ENCODE results near the gene ENAH. TPM values are rescaled to one million over a fixed set of nuclear protein-coding genes. Genes with fewer than 3 reads are reported as not detected.

ENAH gene
- total RNA-seq, 1 donor = 0.52 TPM

GRCh38 chr1:225460021-225460736 is 192.7 kb downstream of the ENAH start:
- Histone ChIP-seq H3K27me3 (ENCODE audit: insufficient read depth, low read length) (no peaks in the 10 kb centered on the region), H3K4me3 (ENCODE audit: low read length) (no peak overlapping the region), H3K4me1 (ENCODE audit: insufficient read depth, low read length) (peaks cover 41% of the 10 kb centered on the region), H3K9me3 (ENCODE audit: low read depth, low read length) (no peaks in the 10 kb centered on the region)

GRCh38 chr1:225458222-225458631 is 194.7 kb downstream of the ENAH start:
- no peaks in the 10 kb centered on the region for H3K9me3 ChIP-seq (ENCODE audit: low read depth, low read length)
- no peak overlapping the region for H3K4me3 ChIP-seq (ENCODE audit: low read length)
- H3K27me3 ChIP-seq (ENCODE audit: insufficient read depth, low read length) = no peaks in the 10 kb centered on the region
- peaks cover 54% of the 10 kb centered on the region for H3K4me1 ChIP-seq (ENCODE audit: insufficient read depth, low read length)

- Histone ChIP-seq H3K4me3 (ENCODE audit: low read length) (no peak overlapping the region), H3K27me3 (ENCODE audit: insufficient read depth, low read length) (no peaks in the 10 kb centered on the region), H3K9me3 (ENCODE audit: low read depth, low read length) (no peaks in the 10 kb centered on the region), H3K4me1 (ENCODE audit: insufficient read depth, low read length) (peaks cover 46% of the 10 kb centered on the region)
Observed at GRCh38 chr1:225454733-225455132, 198.2 kb downstream of the ENAH start.

GRCh38 chr1:225453797-225454648 is 198.9 kb downstream of the ENAH start:
- Histone ChIP-seq H3K4me3 (ENCODE audit: low read length) (no peak overlapping the region), H3K27me3 (ENCODE audit: insufficient read depth, low read length) (no peaks in the 10 kb centered on the region), H3K9me3 (ENCODE audit: low read depth, low read length) (no peaks in the 10 kb centered on the region), H3K4me1 (ENCODE audit: insufficient read depth, low read length) (peaks cover 48% of the 10 kb centered on the region)

DNA sequence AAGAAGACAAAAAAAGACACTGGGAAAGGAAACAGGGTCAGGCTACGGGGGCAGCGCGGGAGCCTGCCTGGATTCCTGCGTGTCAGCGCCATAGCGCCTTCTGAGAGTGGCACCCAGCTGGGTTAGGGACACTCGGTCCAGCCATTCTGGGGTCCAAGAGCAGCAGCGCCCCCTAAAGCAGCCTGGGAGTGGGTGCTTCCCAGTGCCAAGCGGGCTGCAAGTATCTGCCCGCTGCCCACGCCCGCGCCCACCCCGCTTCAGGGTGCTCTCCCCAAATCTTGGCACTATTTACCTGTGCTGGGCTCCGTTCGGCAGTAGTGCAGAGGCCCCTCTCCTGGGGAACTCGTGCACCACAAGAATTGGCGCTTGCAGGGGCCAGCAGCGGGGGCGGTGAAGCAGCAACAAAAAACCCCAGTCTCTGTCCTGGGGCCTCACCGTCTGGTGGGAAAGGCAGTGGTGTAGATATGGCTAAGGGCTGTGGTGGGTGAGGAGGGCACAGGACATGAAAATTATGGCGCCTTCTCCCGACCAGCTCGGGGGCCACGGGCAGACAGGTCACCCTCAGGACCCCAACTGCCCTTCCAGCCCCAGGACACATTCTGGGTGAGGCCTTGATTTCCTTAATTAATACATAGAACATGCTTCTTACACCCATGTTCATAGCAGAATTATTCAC is 200.9 kb downstream of the ENAH start:
- Histone ChIP-seq H3K4me3 (ENCODE audit: low read length) (no peak overlapping the region), H3K9me3 (ENCODE audit: low read depth, low read length) (no peaks in the 10 kb centered on the region), H3K27me3 (ENCODE audit: insufficient read depth, low read length) (no peaks in the 10 kb centered on the region), H3K4me1 (ENCODE audit: insufficient read depth, low read length) (peaks cover 48% of the 10 kb centered on the region)

GRCh38 chr1:225451340-225451739 is 201.6 kb downstream of the ENAH start:
- H3K27me3 ChIP-seq (ENCODE audit: insufficient read depth, low read length) = no peaks in the 10 kb centered on the region
- peaks cover 54% of the 10 kb centered on the region for H3K4me1 ChIP-seq (ENCODE audit: insufficient read depth, low read length)
- H3K4me3 ChIP-seq (ENCODE audit: low read length) = no peak overlapping the region
- H3K9me3 ChIP-seq (ENCODE audit: low read depth, low read length) = no peaks in the 10 kb centered on the region

DNA sequence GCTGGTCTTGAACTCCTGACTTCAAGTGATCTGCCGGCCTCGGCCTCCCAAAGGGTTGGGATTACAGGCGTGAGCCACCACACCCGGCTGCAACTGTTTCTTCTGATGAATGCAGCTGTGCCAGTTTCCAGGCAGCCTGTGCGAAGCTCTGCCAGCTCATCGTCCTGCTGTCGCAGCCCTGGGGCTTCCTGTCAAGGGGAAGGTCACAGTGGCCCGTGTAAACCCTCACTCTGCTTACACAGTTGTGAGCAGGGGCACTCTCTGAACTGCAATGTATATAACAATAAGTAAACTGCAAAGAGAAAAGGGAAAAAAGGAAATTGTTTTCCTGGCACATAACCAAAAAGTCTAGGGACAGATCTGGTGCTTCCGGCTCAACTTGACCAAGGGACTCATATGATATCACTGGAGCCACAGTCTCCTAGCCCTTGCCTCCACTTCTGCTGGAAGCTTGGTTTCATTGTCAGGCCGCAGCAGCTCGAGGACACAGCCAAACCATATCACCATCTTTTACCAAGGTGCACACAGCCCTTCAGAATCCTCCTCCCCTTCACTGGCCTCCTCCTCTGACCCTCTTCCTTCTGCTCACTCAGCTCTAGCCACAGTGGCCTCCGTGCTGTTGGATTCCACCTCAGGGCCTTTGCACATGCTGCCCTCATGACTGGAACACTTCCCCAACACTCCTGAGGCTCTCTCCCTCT is 202.3 kb downstream of the ENAH start:
- Histone ChIP-seq H3K27me3 (ENCODE audit: insufficient read depth, low read length) (no peaks in the 10 kb centered on the region), H3K9me3 (ENCODE audit: low read depth, low read length) (no peaks in the 10 kb centered on the region), H3K4me3 (ENCODE audit: low read length) (no peak overlapping the region), H3K4me1 (ENCODE audit: insufficient read depth, low read length) (peaks cover 61% of the 10 kb centered on the region)

DNA sequence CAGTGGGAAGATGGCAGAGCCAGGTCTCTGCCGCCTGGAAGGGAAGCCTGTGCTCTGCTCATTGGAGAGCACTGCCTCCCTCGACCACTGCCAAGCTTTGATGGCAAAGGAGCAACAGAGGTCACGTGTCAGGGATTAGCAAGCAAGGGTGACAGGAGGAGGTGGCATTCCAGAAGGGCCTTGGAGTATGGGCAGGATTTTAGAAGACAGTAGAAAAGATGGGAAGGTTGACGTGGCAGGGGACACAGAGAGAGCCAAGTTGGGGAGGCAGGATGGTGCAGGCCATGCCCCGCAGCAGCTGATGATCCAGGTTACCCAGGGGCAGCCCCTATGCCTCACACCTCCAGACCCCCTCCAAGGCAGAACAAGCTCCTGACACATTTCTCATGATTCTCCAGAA is 203.1 kb downstream of the ENAH start:
- peaks cover 60% of the 10 kb centered on the region for H3K4me1 ChIP-seq (ENCODE audit: insufficient read depth, low read length)
- no peaks in the 10 kb centered on the region for H3K9me3 ChIP-seq (ENCODE audit: low read depth, low read length)
- no peaks in the 10 kb centered on the region for H3K27me3 ChIP-seq (ENCODE audit: insufficient read depth, low read length)
- no peak overlapping the region for H3K4me3 ChIP-seq (ENCODE audit: low read length)

GRCh38 chr1:225449261-225449660 is 203.7 kb downstream of the ENAH start:
- H3K9me3 ChIP-seq (ENCODE audit: low read depth, low read length) = no peaks in the 10 kb centered on the region
- peaks cover 60% of the 10 kb centered on the region for H3K4me1 ChIP-seq (ENCODE audit: insufficient read depth, low read length)
- H3K27me3 ChIP-seq (ENCODE audit: insufficient read depth, low read length) = no peaks in the 10 kb centered on the region
- no peak overlapping the region for H3K4me3 ChIP-seq (ENCODE audit: low read length)

DNA sequence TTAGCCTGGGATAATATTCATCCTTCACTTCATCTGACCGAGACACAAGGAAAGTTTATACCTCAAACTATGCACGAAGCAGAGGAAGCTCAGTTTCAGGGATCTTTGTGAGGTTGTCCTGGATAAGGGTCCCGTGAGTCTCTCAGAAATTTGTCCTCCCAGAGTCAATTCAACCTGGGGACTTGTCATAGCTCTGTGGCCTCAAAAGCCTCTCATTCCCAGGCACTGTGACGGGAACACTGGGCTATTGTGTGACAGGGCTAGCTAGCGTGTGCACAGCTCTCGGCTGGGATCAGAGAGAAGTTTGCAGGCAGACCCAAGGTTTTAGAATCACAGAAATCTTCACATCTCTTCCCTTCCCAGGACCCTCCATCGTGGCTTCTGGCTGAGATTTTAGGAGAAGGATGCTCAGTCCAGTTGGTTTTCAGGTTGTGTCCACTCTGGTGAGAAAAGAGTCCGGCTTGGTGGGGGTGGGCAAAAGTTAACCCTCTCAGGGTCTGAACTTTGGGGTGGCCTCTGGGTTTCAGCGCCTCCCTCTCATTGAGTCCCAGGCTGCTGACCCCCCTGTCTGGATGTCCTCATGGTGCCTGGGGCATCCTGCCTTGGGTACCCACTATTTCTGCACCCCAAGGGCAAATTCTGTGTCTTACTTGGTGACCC is 204.6 kb downstream of the ENAH start:
- no peaks in the 10 kb centered on the region for H3K9me3 ChIP-seq (ENCODE audit: low read depth, low read length)
- peaks cover 66% of the 10 kb centered on the region for H3K4me1 ChIP-seq (ENCODE audit: insufficient read depth, low read length)
- no peak overlapping the region for H3K4me3 ChIP-seq (ENCODE audit: low read length)
- H3K27me3 ChIP-seq (ENCODE audit: insufficient read depth, low read length) = no peaks in the 10 kb centered on the region

GRCh38 chr1:225447650-225448089 is 205.3 kb downstream of the ENAH start:
- Histone ChIP-seq H3K27me3 (ENCODE audit: insufficient read depth, low read length) (no peaks in the 10 kb centered on the region), H3K4me1 (ENCODE audit: insufficient read depth, low read length) (peaks cover 72% of the 10 kb centered on the region), H3K9me3 (ENCODE audit: low read depth, low read length) (no peaks in the 10 kb centered on the region), H3K4me3 (ENCODE audit: low read length) (no peak overlapping the region)

DNA sequence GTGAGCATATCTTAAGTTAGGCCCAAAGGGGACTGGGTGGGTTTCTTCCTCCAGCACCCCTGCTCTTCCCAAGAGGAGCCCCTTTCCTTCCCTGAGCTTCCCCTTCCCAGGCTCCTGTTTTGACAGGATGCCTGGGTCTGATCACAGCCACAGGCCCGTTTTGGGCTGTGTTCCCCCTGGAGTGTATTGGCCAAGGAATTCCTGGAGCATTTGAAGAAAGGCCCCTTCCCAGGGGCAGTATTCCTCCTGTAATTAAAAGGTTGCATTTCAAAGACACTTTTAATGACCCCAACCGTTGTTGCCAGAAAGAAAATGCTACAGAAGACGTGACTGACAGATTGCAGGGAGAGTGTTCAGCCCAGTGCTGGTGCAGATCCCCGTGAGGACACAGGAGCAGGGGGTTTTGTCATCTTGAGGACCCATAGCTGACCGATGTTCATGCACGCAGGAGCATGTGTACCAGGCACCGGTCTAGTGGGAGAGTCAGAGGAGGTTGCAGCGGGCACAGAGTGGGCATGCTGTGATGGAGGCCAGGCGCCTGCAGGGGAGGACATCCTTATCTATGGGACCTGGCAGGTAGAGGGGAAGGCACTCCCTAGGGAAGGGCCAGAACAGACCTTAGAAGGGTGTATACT is 205.8 kb downstream of the ENAH start:
- Histone ChIP-seq H3K27me3 (ENCODE audit: insufficient read depth, low read length) (no peaks in the 10 kb centered on the region), H3K4me3 (ENCODE audit: low read length) (no peak overlapping the region), H3K9me3 (ENCODE audit: low read depth, low read length) (no peaks in the 10 kb centered on the region), H3K4me1 (ENCODE audit: insufficient read depth, low read length) (peaks cover 76% of the 10 kb centered on the region)

DNA sequence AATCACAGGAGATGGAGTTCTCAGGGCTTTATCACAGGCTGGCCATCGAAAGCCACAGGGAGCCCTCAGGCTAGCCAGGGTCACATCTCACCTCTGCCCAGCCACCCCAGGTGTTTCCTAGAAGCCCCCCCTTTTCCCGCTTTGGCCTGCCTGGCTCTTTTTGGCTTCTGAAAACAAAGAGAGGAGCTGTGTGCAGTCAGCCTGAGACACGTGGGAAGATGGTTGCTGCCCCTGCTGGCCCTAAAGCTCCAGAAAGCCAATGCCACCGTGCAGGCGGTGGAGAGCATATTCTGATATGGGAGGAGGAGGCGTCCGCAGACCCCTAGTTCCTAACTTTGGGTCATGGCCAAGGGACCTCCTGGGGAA is 206.3 kb downstream of the ENAH start:
- Histone ChIP-seq H3K4me3 (ENCODE audit: low read length) (no peak overlapping the region), H3K27me3 (ENCODE audit: insufficient read depth, low read length) (no peaks in the 10 kb centered on the region), H3K9me3 (ENCODE audit: low read depth, low read length) (no peaks in the 10 kb centered on the region), H3K4me1 (ENCODE audit: insufficient read depth, low read length) (peaks cover 81% of the 10 kb centered on the region)
